ENCODE results near the gene TBC1D22A. TPM values are rescaled to one million over a fixed set of nuclear protein-coding genes. Genes with fewer than 3 reads are reported as not detected.

TBC1D22A gene
- total RNA-seq, 3 donors from 2014 or later = 19.0 to 23.6 (median 23.6) TPM

DNA sequence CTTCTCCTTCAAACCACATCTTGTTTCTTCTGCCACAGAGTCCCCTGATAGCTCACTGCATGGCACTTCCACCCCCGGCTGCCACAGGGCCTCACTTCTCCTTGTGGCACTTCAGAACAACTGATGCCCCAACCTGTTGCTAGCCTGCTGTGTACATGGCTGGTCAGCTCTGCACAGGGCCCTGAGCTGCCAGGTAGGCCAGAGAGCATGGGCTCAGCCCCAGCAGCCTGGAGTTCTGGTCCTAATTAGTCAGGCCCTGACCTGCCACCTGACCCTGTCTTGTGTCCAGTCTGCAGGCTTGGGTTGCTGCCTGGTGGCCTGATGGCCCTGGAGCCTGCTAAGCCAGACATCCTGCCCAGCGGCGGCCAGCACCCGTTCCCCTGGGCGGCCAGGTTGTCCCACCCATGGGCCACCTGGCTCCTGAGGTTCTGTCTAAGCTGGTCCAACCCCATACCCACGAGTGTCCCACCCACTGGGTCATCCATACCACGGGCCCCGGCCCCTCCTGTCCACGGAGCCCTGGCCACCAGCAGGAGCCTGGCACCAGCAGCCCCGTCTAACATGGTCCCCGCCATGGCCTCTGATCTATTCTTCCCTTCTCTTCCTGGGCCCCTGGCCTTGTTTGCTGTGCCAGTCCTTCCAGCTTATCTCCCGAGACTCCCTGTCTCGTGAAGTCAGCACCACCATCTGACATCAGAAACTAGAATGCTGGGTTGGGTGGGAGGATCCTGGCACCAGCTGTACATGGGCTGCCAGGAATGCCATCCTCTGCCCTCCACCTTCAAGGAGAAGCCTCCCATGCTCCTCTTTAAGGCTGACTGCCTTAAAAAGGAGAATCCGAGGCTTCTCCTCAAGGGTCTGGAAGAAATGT is 21.3 kb upstream of the TBC1D22A start:
- H3K4me1 ChIP-seq = peaks cover 2% of the 10 kb centered on the region in 2 donors
- H3K4me3 ChIP-seq = no peak overlapping the region
- H3K27me3 ChIP-seq = no peaks in the 10 kb centered on the region
- no peaks in the 10 kb centered on the region for H3K36me3 ChIP-seq
- no peak overlapping the region for H3K27ac ChIP-seq
- no peak for TF ChIP-seq POLR2AphosphoS5 (IDR thresholded peaks at IDR 0.05)
- TF ChIP-seq, protein P1, sequence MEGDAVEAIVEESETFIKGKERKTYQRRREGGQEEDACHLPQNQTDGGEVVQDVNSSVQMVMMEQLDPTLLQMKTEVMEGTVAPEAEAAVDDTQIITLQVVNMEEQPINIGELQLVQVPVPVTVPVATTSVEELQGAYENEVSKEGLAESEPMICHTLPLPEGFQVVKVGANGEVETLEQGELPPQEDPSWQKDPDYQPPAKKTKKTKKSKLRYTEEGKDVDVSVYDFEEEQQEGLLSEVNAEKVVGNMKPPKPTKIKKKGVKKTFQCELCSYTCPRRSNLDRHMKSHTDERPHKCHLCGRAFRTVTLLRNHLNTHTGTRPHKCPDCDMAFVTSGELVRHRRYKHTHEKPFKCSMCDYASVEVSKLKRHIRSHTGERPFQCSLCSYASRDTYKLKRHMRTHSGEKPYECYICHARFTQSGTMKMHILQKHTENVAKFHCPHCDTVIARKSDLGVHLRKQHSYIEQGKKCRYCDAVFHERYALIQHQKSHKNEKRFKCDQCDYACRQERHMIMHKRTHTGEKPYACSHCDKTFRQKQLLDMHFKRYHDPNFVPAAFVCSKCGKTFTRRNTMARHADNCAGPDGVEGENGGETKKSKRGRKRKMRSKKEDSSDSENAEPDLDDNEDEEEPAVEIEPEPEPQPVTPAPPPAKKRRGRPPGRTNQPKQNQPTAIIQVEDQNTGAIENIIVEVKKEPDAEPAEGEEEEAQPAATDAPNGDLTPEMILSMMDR (IDR thresholded peaks at IDR 0.05) = no peak
- TF ChIP-seq POLR2A (IDR thresholded peaks at IDR 0.05) = no peak
- no peak for DNase-seq (ENCODE audit: low spot score in 2 of 2)
- intact Hi-C loops (cut with DNase I; ENCODE audit: low total_unique reads) = loop anchor here (10.0 kb wide), 1 partner anchor 334 kb away; no protein-coding TSS in a partner anchor
- H3K9me3 ChIP-seq = no peaks in the 10 kb centered on the region

GRCh38 chr22:46741974-46742519 is 20.4 kb upstream of the TBC1D22A start:
- no peaks in the 10 kb centered on the region for H3K9me3 ChIP-seq
- TF ChIP-seq, protein P1 (IDR thresholded peaks at IDR 0.05) = no peak
- no peak for TF ChIP-seq POLR2AphosphoS5 (IDR thresholded peaks at IDR 0.05)
- TF ChIP-seq POLR2A (IDR thresholded peaks at IDR 0.05) = no peak
- no peak overlapping the region for H3K27ac ChIP-seq
- H3K4me1 ChIP-seq = no peaks in the 10 kb centered on the region
- no peak overlapping the region for H3K4me3 ChIP-seq
- peaks cover 0 to 2% of the 10 kb centered on the region in 2 donors for H3K27me3 ChIP-seq
- no peak for DNase-seq (ENCODE audit: low spot score in 2 of 2)
- H3K36me3 ChIP-seq = no peaks in the 10 kb centered on the region
- intact Hi-C loops (cut with DNase I; ENCODE audit: low total_unique reads) = loop anchor here (10.0 kb wide), 1 partner anchor 333 kb away; no protein-coding TSS in a partner anchor

- DNase-seq (ENCODE audit: low spot score in 2 of 2) = no peak
- intact Hi-C loops (cut with DNase I; ENCODE audit: low total_unique reads) = loop anchor here (10.0 kb wide), 1 partner anchor 332 kb away; no protein-coding TSS in a partner anchor
- H3K4me3 ChIP-seq = no peak overlapping the region
- no peaks in the 10 kb centered on the region for H3K4me1 ChIP-seq
- no peak for TF ChIP-seq POLR2A (IDR thresholded peaks at IDR 0.05)
- TF ChIP-seq, protein P1 (IDR thresholded peaks at IDR 0.05) = no peak
- TF ChIP-seq POLR2AphosphoS5 (IDR thresholded peaks at IDR 0.05) = no peak
- no peaks in the 10 kb centered on the region for H3K9me3 ChIP-seq
- H3K36me3 ChIP-seq = no peaks in the 10 kb centered on the region
- peaks cover 0 to 2% of the 10 kb centered on the region in 2 donors for H3K27me3 ChIP-seq
- no peak overlapping the region for H3K27ac ChIP-seq
Measured at GRCh38 chr22:46742576-46743221, 19.8 kb upstream of the TBC1D22A start.

DNA sequence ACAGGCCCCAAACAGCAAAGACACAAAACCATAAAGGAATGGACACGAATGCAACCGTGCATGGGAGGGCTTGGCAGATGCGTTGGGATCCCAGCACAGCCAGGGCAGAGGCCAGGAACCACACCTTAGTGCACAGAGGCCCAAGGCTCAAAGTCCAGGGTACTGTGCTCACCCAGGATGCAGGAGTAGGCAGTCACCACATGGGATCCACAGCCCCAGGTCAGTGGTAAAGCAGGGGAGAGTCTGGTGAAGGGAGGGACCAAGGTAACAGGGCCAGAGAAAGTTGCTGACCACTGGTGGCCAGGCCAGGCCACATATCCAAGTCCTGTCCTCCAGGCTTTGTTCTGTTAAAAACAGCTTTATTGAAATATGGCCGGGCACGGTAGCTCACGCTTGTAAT is 17.9 kb upstream of the TBC1D22A start:
- H3K4me1 ChIP-seq = no peaks in the 10 kb centered on the region
- TF ChIP-seq POLR2A (IDR thresholded peaks at IDR 0.05) (no peak), POLR2AphosphoS5 (IDR thresholded peaks at IDR 0.05) (no peak)
- TF ChIP-seq, protein P1 (IDR thresholded peaks at IDR 0.05) = no peak
- peaks cover 0 to 10% of the 10 kb centered on the region in 2 donors for H3K27me3 ChIP-seq
- H3K9me3 ChIP-seq = no peaks in the 10 kb centered on the region
- H3K27ac ChIP-seq = no peak overlapping the region
- H3K36me3 ChIP-seq = no peaks in the 10 kb centered on the region
- intact Hi-C loops (cut with DNase I; ENCODE audit: low total_unique reads) = loop anchor here (10.0 kb wide), 1 partner anchor 330 kb away; no protein-coding TSS in a partner anchor
- DNase-seq (ENCODE audit: low spot score in 2 of 2) = no peak
- H3K4me3 ChIP-seq = no peak overlapping the region
